HepG2 (cell line): Measurements from ENCODE around the gene C10orf90. TPM values are rescaled to one million over a fixed set of nuclear protein-coding genes. Genes with fewer than 3 reads are reported as not detected.

Experiments
- ATAC-seq: fragments of 200-7000 bp; cut with Tn5 transposase; 3 replicates; pipeline ENCODE4 v1.9.1; 2020; ENCODE audit warnings: mild to moderate bottlenecking, moderate library complexity
- BruUV-seq: library from RNA; stranded (reverse); fragments of 400-500 nt; replicated peaks from 2 replicates; lab custom pipeline; 2021; lab: Mats Ljungman, UMichigan
- CTCF ChIA-PET: fragments of 300-600 bp; formaldehyde crosslinking; extraction: SDS; loops from one replicate; lab custom pipeline; 2021; ENCODE audit warnings: low total read pairs, inconsistent platforms, low intra/inter-chr PET ratio; lab: Yijun Ruan, JAX
- POLR2A ChIA-PET: fragments of 350-600 bp; sonication (Branson Sonifier 250); formaldehyde crosslinking; loops from one replicate; lab custom pipeline; 2020; ENCODE audit warnings: antibody characterized with exemption, inconsistent platforms; lab: Yijun Ruan, JAX
- DNase-seq: peaks from one replicate; pipeline ENCODE4 v3.0.0-alpha.2; 2015; ENCODE audit warnings: low spot score
- FAIRE-seq: peaks from 3 replicates; lab custom pipeline; 2011; peaks lifted over from hg19 to GRCh38; lab: Jason Lieb, UNC
- H2AFZ ChIP-seq: one replicate; pipeline ENCODE4 v1.6.1; 2011; ENCODE audit warnings: low read length, inconsistent platforms
- H3K27ac ChIP-seq: fragments of 300-600 bp; 3 replicates; pipeline ENCODE4 v1.8.0; 2011; ENCODE audit warnings: mixed run types, mild to moderate bottlenecking, mixed read lengths, low read length, inconsistent platforms; ENCODE audit not compliant: insufficient read depth; ENCODE audit errors: extremely low read length
- H3K27me3 ChIP-seq, 2 experiments: fragments of 200-600 bp in 1 of 2; 2 replicates in 1 of 2; 3 replicates in 1 of 2; pipeline versions ENCODE4 v1.6.0 to v1.8.0; 2011; ENCODE audit warnings: low read length in 2 of 2, mild to moderate bottlenecking in 2 of 2, moderate library complexity in 2 of 2, inconsistent platforms in 1 of 2; ENCODE audit not compliant: insufficient read depth in 2 of 2, control insufficient read depth in 1 of 2
- H3K36me3 ChIP-seq, 2 experiments: fragments of 200-600 bp in 1 of 2; replicated peaks in 1 of 2; 2 replicates in 1 of 2; 3 replicates in 1 of 2; pipeline versions ENCODE4 v1.5.1 to v1.8.0; 2011; ENCODE audit warnings: low read length in 2 of 2, inconsistent platforms in 1 of 2; ENCODE audit not compliant: insufficient read depth in 2 of 2, control insufficient read depth in 1 of 2
- H3K4me1 ChIP-seq: 2 replicates; pipeline ENCODE4 v1.5.1; 2012; ENCODE audit warnings: low read length, inconsistent platforms; ENCODE audit not compliant: insufficient read depth
- H3K4me2 ChIP-seq: 2 replicates; pipeline ENCODE4 v1.6.0; 2011; ENCODE audit warnings: low read depth, low read length, inconsistent platforms
- H3K4me3 ChIP-seq, 3 experiments: fragments of 200-600 bp in 1 of 3; sonication (generic), shearing (Covaris generic) in 1 of 3; replicated peaks in 1 of 3; 2 replicates each; pipeline ENCODE4 v1.5.1; 2011 to 2016; ENCODE audit warnings: low read length in 3 of 3, inconsistent platforms in 2 of 3, low read depth in 2 of 3, mild to moderate bottlenecking in 2 of 3, control low read depth in 1 of 3, mixed read lengths in 1 of 3; ENCODE audit not compliant: insufficient read depth in 1 of 3
- H3K79me2 ChIP-seq: one replicate; pipeline ENCODE4 v1.6.1; 2011; ENCODE audit warnings: low read length, inconsistent platforms; ENCODE audit not compliant: insufficient read depth
- H3K9ac ChIP-seq: 2 replicates; pipeline ENCODE4 v1.6.0; 2011; ENCODE audit warnings: mild to moderate bottlenecking, low read depth, low read length, inconsistent platforms; ENCODE audit not compliant: insufficient read depth
- H3K9me3 ChIP-seq: 2 replicates; pipeline ENCODE4 v1.5.1; 2012; ENCODE audit warnings: mild to moderate bottlenecking, low read length
- H4K20me1 ChIP-seq: 2 replicates; pipeline ENCODE4 v1.6.0; 2011; ENCODE audit warnings: inconsistent platforms, mild to moderate bottlenecking, low read length, moderate library complexity; ENCODE audit not compliant: insufficient read depth
- HDAC6 ChIP-seq: fragments of 200-600 bp; sonication (generic); IDR thresholded peaks from 2 replicates; pipeline ENCODE4 v1.7.0; 2017; ENCODE audit warnings: mild to moderate bottlenecking, antibody characterized with exemption, low read length, low read depth
- IKZF4 ChIP-seq: sonication (generic); formaldehyde crosslinking; IDR thresholded peaks from 2 replicates; pipeline ENCODE4 v1.5.1; 2020; ENCODE audit warnings: borderline replicate concordance, mild to moderate bottlenecking, low read depth, missing genetic modification reagents; ENCODE audit errors: not compliant biosample characterization
- MAFF ChIP-seq: IDR thresholded peaks from 2 replicates; pipeline ENCODE4 v1.6.1; 2011; ENCODE audit warnings: low read depth, low read length, improper control_type of control experiment
- NONO ChIP-seq, 2 experiments: fragments of 450-650 bp in 1 of 2; sonication (generic) in 1 of 2; formaldehyde crosslinking in 1 of 2; IDR thresholded peaks in 1 of 2; conservative IDR thresholded peaks in 1 of 2; 2 replicates each; pipeline versions ENCODE4 v1.6.1 to v1.8.0; 2017 to 2022; ENCODE audit warnings: mild to moderate bottlenecking in 1 of 2, missing genetic modification reagents in 1 of 2, moderate library complexity in 1 of 2
- NR2C2 ChIP-seq: sonication (generic); formaldehyde crosslinking; IDR thresholded peaks from 2 replicates; pipeline ENCODE4 v1.4.0; 2020; ENCODE audit warnings: missing genetic modification reagents, mild to moderate bottlenecking, moderate library complexity, borderline replicate concordance
- RBM22 ChIP-seq: fragments of 200-400 bp; formaldehyde crosslinking; optimal IDR thresholded peaks from 2 replicates; pipeline ENCODE3; 2017; ENCODE audit warnings: mild to moderate bottlenecking, low read length, moderate library complexity
- TCF7 ChIP-seq: sonication (generic); IDR thresholded peaks from 2 replicates; pipeline ENCODE4 v1.6.1; 2016; ENCODE audit warnings: antibody characterized with exemption, low read depth
- TEAD2 ChIP-seq: sonication (generic); formaldehyde crosslinking; IDR thresholded peaks from 2 replicates; pipeline ENCODE4 v1.9.0; 2021; ENCODE audit warnings: missing genetic modification reagents
- ZNF326 ChIP-seq: sonication (generic); formaldehyde crosslinking; IDR thresholded peaks from 2 replicates; pipeline ENCODE4 v1.4.0; 2020; ENCODE audit warnings: missing genetic modification reagents, borderline replicate concordance
- ZNF34 ChIP-seq: sonication (generic); formaldehyde crosslinking; IDR thresholded peaks from 2 replicates; pipeline ENCODE4 v1.4.0; 2020; ENCODE audit warnings: mild to moderate bottlenecking, missing genetic modification reagents, borderline replicate concordance
- ZSCAN12 ChIP-seq: sonication (generic); formaldehyde crosslinking; IDR thresholded peaks from 2 replicates; pipeline ENCODE4 v1.9.0; 2021; ENCODE audit warnings: mild to moderate bottlenecking, missing genetic modification reagents
- WGBS: methylation state at CpG from one replicate; pipeline ENCODE4 v1.1.6; 2017; ENCODE audit warnings: low lambda C conversion rate; 5-methylcytosine and 5-hydroxymethylcytosine counted together
- in situ Hi-C: cut with HindIII; loops from 2 replicates; pipeline ENCODE4 v1.10.0; 2017; ENCODE audit warnings: low pct_unique_long_range_greater_than_20kb; ENCODE audit not compliant: extremely low pct_ligation_motif_present
- intact Hi-C: fragments of 100-400 bp; cut with micrococcal nuclease; formaldehyde crosslinking; loops from one replicate; pipeline ENCODE4 v1.10.0; 2022; ENCODE audit not compliant: unreplicated experiment
- polyA plus RNA-seq, 8 experiments: library from polyadenylated mRNA; depleted of rRNA in 3 of 8; stranded (reverse) in 7 of 8; unstranded in 1 of 8; fragments of >200 nt; fragmentation: Illumina TruSeq in 4 of 8; extraction: Trizol in 4 of 8; gene quantifications; 2 replicates each; pipeline versions ENCODE4 v1.2.1 to v1.2.3, GENCODE V29; 2011 to 2016; ENCODE audit warnings: low read depth in 4 of 8, missing spikeins in 1 of 8, mixed read lengths in 1 of 8; ENCODE audit not compliant: insufficient read depth in 1 of 8
- total RNA-seq, 5 experiments: library from RNA; depleted of rRNA; stranded (reverse); fragments of >200 nt; fragmentation: Illumina TruSeq; extraction: Trizol; gene quantifications; 2 replicates each; pipeline ENCODE4 v1.2.3, GENCODE V29; 2016; ENCODE audit warnings: low read depth in 1 of 5

The C10orf90 gene
- total and polyA plus RNA-seq, 2 of the 13 experiments (the other 11 are each of a cell fraction or from before 2014, with no cell fraction given): not detected

DNA sequence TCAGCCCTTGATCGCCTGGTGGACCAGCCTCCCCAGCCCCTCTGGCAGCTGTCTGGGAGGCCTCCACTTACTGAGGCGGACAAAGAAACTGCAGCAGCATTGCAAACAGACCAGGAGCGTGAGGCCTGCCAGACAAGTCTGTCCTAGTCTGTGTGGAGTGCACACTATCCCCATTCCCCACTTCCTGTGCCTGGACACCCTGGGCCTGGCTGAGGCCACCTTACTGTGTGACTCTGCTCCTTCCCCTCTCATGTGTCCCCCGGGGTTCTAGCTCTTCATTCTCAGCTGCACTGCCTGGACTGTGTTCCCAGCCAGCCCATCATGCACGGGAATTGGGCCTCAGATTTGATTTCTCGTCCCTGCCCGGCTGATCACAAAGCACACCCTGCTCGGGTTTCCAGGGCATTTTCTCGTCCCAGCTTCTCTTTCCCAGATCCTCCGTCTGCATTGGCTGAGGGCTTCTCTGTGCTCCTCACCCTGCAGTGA lies 16.7 kb upstream of the C10orf90 start (continued):
- TF ChIP-seq ZNF34 (CRISPR knock-in tag): no peak
- no peak for TF ChIP-seq NR2C2 (CRISPR knock-in tag)
- TF ChIP-seq ZSCAN12 (CRISPR knock-in tag): no peak
- TF ChIP-seq MAFF: no peak
- no peak for TF ChIP-seq IKZF4
- TF ChIP-seq TEAD2 (CRISPR knock-in tag): no peak

DNA sequence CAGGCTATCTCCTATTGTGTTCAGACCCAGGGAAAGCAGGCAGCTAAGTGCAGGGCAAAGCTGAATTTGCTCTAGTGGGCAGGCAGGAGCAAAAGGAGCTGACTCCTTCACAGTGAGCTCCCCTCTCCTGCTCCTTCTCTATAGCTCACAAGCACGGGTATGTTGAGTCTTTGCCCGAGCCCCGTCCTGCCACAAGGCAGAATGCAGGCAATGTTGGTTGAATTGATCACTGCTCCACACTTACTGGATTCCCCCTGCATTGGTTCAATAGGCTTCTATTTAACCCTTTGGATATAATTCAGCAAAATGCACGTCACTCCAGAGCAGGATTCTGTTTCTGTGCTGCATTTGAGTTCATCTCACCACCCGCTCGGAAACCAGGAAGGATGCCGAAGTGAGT lies 16.2 kb upstream of the C10orf90 start:
- no peak overlapping the region for H3K4me2 ChIP-seq
- no peak overlapping the region for H2AFZ ChIP-seq
- no peak overlapping the region for H3K9ac ChIP-seq
- no peaks in the 10 kb centered on the region for H4K20me1 ChIP-seq
- H3K36me3 ChIP-seq: no peaks in the 10 kb centered on the region
- H3K27me3 ChIP-seq: peaks cover 0 to 10% of the 10 kb centered on the region in 2 experiments; a peak in 2 of 5 replicates
- no peaks in the 10 kb centered on the region for H3K9me3 ChIP-seq
- no peak for TF ChIP-seq HDAC6
- TF ChIP-seq RBM22: no peak
- TF ChIP-seq NONO (IDR thresholded peaks at IDR 0.05): no peak
- no peak for TF ChIP-seq NONO (CRISPR knock-in tag; conservative IDR thresholded peaks at IDR 0.05)
- TF ChIP-seq TCF7: no peak
- TF ChIP-seq ZNF326: no peak
- DNase-seq (no peak), FAIRE-seq (no peak), ATAC-seq (no peak)
- POLR2A ChIA-PET: no interaction called here
- H3K4me3 ChIP-seq: no peak overlapping the region
- in situ Hi-C loops (no loop called here), intact Hi-C loops (no loop called here)
- no peaks in the 10 kb centered on the region for H3K79me2 ChIP-seq
- no TSS peak for BruUV-seq
- CTCF ChIA-PET: no interaction called here
- H3K4me1 ChIP-seq: no peaks in the 10 kb centered on the region
- WGBS: 25% methylated on average over 7 of the region's 7 CpGs
- H3K27ac ChIP-seq: no peak overlapping the region
